GM23248 (cell line): ENCODE measurements around the gene ISL1.

Source experiments
- EZH2 ChIP-seq: fragments of 200-600 bp; sonication (generic); IDR thresholded peaks from 2 replicates; pipeline ENCODE4 v1.6.1; 2018; ENCODE audit warnings: antibody characterized with exemption, mild to moderate bottlenecking; ENCODE audit not compliant: insufficient read depth, poor library complexity, severe bottlenecking
- EZH2phosphoT487 ChIP-seq: fragments of 200-600 bp; sonication (generic); IDR thresholded peaks from 2 replicates; pipeline ENCODE4 v1.6.1; 2018; ENCODE audit warnings: antibody characterized with exemption, moderate library complexity, mild to moderate bottlenecking, low read depth; ENCODE audit not compliant: insufficient read depth

DNA sequence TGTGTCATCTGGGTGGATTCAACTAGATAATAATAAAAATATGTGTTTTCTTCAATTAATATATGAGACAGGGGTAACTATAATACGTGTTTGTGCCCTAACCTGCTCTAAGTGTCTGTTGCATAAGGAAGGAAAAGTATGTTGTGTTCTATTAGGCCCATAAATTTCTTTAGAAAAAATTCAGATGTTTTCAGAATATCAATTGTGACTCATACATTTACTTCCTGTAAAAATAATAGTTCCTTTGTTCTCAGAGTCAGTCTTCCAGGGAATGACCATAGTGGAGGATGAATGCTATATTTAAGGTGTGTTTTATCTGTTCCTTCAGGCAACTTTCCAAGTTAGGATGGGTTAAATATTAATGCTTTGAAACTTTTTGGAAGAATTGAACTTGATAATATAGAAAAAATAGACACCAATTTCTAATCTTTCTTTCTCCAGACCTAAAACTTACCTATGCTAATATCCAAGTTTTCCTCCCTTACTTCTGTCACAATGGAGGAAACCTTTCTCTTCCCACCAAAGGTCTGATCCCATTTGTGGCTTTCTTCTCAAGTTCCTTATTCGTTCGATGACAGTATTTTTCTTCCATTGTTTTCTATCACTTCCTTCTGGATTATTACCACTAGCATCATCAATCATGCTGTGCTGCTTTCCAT is 49.9 kb downstream of the ISL1 start:
- no peak for TF ChIP-seq EZH2
- TF ChIP-seq EZH2phosphoT487 = no peak
